ENCODE data around the gene CHGA.

CHGA gene

GRCh38 chr14:92962831-92963095 lies 39.8 kb downstream of the CHGA start:
- no peak for DNase-seq

DNA sequence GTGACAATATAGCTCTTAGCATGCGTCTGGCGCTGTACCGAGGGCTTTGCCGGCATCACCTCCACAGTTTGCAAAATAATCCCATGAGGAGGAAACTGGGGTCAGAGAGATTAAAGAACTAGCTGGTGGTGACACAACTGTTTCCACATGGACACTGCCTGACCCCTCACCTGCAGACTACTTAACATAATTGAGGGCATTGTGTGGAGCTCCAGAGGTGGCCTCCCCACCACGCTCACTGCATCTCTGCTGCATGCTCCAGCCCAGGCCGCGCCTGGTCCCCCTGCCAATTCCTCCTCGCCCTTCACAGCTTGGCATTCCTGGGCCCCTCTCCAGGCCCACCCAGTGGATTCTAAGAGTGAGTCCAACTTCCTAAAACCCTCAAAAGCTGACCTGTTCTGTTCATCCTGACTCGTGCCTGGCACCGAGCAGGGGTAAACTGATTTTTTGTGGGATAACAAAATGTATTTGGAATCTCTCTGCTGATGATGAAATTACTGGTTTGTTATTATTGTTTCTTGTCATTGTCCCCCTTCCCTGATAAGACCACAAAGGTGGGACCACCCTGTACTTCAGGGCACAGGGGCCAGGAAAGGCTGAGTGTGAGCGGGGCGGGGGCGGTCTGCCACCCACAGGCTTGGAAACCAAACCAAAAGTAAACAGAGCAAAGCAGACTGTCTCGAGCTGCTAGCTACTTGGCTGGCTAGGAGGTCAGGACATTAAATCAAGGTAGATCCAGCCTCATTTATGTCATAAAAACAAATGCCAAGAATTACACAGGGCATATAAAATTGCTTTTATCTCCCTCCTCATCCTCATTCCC lies 40.6 kb downstream of the CHGA start:
- DNase-seq = no peak

DNA sequence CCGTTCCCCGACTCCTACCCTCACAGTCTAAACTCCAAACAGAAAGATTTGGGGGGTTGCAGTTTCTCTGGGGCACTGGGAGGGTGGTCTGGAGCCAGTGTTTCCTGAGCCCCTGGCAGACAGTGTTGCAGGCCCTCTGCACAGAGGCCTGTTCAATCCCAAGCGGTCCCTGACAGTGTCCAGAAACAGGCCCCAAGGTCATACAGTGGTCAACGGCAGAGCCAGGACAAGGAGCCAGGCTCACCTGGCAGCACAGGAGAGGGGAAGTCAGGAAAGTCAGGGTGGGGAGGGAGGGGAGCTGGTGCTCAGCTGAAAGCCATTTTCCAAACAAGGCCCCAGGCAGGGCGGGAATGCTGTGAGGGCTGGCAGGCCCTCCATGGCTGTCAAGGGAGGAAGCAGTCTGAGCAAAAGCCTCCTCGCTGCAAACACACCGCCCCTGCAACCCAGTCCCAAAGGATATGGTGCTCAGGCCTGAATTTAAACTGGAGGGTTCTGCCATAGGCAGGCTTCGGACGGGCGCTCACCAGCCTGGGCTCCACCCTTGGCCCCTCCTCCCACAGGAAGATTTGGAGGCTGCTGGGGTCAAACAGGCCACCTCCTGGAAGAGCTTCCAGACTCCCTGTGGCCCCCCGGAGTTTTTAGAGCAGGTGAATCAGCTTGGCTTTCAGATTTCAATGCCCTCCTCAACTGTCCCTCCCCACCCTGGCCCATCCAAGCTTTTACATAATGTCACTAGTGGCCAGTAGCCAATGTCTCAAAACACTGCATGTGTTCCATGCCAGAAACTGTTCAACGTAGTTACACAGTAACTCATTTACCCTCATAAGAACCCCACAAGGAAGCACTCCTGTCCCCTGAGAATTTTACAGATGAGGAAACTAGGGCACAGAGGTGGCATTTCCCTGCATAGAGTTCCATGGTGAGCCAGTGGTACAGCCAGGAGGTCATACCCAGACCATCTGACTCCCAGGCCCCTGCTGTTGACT lies 41.5 kb downstream of the CHGA start:
- DNase-seq = no peak

- DNase-seq = peak; percentile 28
Observed at GRCh38 chr14:92965281-92965680, 42.3 kb downstream of the CHGA start.

DNA sequence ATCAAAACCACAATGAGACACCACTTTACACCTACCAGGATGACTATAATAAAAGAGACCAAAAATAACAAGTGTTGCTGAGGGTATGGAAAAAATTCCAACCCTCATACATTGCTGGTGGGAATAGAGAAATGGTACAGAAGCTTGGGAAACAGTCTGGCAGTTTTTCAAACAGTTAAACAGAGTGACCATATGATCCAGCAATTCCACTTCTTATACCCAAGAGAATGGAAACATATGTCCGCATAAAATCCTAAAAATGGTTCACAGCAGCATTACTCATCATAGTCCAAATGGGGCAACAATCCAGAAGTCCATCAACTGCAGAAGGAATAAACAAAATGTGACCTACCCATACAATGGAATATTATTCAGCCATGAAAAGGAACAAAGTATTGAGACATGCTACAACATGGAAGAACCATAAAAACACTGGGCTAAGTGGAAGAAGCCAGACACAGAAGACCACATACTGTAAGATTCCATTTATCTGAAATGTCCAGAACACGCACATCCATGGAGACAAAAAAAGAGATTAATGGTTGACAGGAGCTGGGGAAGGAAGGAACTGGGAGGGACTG lies 44.5 kb downstream of the CHGA start:
- DNase-seq = no peak

GRCh38 chr14:92968291-92969020 lies 45.5 kb downstream of the CHGA start:
- no peak for DNase-seq

DNA sequence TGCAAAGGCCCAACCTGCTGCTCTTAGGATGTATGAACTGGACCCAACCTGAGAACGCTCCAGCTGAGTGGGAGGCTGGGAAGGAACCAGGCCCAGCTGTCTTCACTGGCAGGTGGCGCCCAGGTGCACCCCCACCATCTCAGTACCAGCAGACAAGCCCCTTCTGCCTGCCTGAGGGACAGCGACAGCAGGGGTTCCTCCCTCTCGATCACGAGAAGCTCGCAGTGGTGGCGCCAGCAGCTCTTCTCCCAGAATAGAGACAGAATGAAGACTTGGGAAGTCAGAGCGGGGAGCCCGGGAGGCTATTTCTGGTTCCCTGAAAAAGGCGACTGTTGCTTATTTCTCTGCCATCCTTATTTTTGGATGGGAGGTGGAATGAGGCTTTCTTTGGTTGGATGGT lies 46.5 kb downstream of the CHGA start:
- no peak for DNase-seq

GRCh38 chr14:92969871-92970270 lies 46.9 kb downstream of the CHGA start:
- DNase-seq = no peak

GRCh38 chr14:92970271-92970670 lies 47.3 kb downstream of the CHGA start:
- no peak for DNase-seq

DNA sequence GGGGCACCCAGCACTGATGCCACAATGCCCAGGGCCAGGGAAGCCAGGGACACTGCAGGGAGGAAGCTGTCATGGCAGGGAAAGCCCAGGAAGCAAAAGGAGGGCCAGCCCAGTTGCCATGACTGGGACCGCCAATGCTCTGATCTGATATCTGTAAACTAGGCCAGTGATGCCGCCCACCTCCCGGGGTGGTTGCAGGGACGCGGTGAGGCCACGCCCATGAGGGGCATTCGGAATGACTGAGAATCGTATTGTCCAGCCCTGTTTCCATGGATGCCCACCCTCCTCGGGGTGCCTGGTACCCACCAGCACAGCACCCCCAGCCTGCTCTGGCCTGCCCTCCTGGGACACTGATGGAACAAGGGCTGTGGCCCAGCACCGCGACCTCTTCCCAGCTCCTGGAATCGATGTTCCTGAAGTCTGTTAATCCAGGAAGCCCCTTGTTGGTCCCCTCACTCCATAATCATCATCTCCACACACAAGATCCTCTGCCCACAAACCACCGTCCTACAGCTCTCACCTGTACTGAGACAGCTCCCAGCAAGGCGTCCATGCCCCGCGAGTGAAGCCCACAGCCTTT lies 48.7 kb downstream of the CHGA start:
- no peak for DNase-seq

DNA sequence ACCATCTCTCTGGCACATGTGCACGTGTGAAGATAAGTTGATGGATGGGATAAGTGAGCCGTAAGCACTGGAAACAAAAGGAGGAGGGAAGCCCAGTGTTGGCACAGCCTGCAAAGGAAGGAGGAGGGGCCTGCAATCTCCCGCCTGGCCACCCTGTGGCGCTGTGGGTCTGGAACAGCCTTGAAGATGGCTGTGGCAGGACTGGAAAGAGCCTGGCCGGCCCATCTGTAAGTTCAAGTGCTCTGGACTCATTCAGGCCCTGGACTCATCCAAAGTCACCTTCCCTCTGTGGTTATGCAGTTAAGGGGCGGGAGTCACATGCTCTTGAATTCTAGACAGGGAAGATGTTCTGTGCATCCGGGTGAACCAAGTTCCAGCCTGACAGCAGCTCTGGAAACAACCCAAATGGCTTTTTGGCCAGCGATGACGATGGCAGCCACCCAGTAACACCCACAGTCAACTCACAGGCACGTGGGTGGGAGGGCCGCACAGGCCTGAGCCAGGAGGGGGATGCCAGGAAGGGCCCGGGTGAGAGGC lies 50.4 kb downstream of the CHGA start:
- DNase-seq = peak; percentile 22

- DNase-seq = no peak
Observed at GRCh38 chr14:92973798-92974372, 50.9 kb downstream of the CHGA start.

DNA sequence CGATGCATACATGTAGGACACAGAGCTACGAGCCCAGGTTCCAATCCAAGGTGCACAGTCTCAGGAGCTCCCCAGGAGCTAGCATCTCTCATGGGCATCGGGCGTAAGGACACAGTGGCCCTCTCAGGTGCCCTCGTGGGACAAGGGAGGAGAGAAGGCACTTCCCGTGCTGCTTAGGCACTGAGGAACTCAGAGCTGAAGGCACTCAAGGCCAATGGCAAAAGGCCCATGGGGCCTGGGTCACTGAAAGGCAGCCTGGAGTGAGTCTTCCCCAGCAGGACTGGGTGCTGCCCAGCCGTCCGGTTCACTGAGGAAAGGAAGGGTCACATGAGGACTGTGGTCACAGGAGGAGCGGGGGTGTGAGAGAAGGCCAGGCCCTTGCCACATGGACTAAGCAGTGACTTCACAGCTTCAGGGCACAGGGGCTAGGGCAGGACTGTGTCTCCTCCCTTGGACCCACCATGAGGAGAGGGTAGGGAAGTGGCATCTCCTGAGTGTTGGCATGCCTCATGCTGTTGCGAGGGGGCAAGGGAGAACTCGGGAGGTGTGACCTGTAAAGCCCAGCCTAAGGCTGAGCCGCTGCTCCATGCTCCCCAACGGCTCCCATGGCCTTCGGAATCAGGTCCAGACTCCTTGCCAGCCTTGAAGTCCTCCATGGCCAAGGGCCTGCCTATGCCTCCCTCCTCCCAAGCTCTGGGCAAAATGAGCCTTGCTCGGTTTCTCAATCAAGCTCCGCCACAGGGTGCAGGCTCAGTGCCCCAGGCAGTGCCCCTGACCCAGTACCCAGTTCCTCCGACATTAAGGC lies 51.8 kb downstream of the CHGA start:
- DNase-seq = no peak

DNA sequence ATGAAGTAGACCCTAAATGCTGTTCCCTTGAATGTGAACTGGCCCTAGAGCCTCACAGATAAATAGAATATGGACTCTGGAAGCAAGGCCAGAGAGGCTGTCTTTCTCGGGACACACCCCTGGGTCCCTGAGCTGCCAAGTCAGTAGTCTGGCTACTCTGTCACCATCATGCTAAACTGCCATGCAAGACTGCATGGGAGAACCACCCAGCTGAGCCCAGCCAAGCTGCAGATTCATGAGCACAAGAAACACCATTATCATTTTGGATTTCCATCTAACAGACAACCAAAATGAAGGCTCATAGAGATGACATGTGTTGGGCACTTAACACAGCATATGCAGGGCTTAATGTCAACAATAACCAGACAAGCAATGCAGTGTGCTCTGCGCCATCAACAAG lies 53.3 kb downstream of the CHGA start:
- DNase-seq = no peak

DNA sequence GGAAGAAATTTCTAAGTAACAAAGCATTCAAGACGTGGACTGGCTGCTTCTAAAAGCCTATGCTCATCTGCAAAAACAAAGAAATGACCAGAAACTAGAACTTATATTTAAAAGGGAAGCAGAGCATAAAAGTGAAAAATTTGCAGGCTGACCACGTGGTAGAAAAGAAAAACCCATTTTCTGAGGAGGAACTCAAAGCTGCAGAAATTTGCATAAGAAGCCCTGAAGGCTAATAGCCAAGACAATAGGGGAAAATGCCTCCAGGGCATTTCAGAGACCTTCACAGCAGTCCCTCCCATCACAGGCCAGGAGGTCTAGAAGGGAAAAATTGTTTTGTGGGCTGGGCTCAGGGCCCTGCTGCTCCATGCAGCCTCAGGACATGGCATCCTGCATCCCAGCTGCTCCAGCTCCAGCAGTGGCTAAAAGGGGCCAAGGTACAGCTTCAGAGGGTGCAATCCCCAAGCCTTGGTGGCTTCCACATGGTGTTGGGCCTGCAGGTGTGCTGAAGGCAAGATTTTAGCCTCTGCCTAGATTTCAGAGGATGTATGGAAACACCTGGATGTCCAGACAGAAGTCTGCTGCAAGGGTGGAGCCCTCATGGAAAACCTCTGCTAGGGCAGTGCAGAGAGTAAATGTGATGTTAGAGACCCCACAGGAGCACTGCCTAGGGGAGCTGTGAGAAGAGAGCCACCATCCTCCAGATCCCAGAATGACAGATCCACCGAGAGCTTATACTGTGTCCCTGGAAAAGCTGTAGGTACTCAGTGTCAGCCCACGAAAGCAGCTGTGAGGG lies 55.5 kb downstream of the CHGA start:
- peak; percentile 42 for DNase-seq

DNA sequence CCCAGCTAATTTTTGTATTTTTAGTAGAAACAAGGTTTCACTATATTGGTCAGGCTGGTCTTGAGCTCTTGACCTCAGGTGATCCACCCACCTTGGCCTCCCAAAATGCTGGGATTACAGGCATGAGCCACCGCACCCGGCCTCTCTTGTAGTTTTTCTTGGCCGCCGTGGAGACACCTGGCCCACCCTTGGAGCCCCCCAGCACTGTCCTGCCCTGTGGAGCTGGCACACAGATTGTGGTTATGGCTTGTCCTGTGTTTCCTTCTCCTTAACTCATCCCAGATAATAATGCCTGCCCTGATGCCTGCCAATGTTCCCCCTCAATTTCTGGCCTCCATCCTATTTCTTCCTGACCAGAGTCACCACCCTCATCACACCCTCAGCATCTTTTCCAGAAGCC lies 57.9 kb downstream of the CHGA start:
- DNase-seq = no peak

DNA sequence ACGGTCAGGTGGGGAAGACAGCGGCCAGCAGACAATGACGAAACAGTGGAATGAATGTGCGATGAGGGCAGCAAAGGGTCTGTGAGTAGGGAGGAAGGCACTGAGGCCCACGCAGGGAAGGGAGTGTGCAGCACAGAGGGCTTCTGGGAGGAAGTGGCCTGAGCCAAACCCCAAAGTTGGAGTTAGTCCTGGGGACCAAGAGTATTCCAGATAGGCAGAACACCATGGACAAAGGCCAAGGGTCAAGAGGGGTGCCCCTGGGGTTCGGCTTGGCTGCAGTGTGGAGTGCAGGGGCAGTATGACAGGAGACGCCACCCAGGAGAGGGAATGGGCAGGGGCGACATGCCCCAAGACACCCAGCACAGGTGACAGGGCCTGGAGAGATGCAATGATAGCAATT lies 58.8 kb downstream of the CHGA start:
- no peak for DNase-seq

GRCh38 chr14:92982956-92983355 lies 60.0 kb downstream of the CHGA start:
- no peak for DNase-seq

DNA sequence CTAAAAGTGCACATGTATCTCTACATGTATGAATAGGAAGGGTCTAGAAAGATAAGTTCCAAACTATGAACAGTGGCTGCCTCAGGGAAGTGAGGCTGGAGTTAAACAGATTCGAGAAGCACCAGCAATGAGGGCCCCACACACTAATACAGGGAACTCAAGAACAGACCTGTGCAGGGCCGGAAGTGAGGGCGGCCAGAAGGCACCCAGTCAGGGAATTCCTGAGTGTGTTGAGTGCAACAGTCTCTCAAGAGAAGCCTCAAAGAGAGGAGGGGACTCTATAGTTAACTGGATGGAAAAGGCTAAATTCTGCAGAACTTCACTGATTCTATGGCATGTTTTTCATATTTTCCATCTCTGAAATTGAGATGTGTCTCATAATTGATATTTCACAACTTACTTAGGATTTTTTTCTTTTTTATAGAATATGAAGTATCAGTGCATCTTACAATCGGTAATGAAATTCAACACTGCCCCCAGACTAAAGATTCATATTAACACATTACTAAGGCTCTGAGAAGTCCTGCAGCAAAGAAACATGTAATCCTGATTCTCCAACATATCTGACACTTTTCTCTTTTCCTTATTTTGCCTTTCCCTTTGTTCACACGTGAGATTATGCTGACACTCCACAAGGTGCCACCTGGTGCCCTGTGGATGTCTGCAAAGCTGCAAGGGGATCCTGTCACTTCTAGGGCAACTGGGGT lies 61.3 kb downstream of the CHGA start:
- no peak for DNase-seq
